ENCODE data around the gene RABGAP1L. TPM values are rescaled to one million over a fixed set of nuclear protein-coding genes. Genes with fewer than 3 reads are reported as not detected.
"Not testable (repeated sequence)": the region's sequence is repeated elsewhere in the genome, so short reads cannot be mapped to it uniquely, and the experiment has no call there.

RABGAP1L gene
- total RNA-seq, 4 donors from 2014 or later, result 38.8 to 54.7 (median 50.5) TPM

DNA sequence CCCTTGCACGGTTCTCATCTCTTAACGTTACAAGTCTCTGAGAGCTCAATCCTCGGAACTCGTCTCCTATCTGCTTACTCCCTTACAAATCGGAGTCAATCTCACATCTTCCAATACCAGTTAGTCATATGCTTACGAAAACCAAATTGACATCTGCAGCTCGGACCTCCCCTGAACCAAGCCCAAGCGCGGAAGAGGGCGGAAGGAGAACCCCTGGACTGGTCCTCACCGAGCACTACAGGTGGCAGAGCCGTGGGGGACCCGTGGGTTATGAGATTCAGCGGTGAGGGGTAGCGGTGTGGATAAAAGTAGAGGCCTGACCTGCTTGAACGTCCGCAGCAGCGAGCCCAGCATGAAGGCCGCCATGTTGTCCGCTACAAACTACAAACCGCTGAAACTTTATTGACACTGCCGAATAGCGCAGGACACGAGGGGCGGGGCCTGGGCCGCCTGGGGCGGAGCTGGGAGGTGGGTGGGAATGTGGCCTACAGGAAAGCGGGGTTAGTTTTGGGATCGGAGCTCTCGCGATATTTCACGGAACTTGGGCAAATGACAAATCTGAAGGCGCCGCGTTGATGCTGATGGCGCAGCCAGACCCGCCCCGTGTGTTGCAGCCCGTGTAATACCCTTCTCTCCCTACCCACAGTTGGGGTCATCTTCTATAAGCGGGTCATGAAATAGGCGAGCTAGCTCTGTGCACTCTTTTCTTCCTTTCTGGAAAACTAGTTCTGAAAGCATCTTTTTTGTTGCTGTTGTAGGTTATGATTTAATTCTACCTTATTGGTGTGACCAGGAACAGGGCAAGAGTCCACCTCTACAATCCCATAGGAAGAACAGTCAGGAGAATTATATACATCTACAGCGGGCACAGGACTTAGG is 864.0 kb downstream of the RABGAP1L start, which contains the start of gene MRPS14:
TSS of gene MRPS14 (minus strand) at position 383 of the 879 bp plus-strand sequence. CDS start at position 366, 17 bp downstream.
- no peak for TF ChIP-seq CTCF (IDR thresholded peaks at IDR 0.05)
- peak in 1 of 2 donors; percentile 14 for TF ChIP-seq POLR2A (IDR thresholded peaks at IDR 0.05)
- intact Hi-C loops (cut with DNase I; ENCODE audit: low total_unique reads), result no loop called here

GRCh38 chr1:175023922-175024242 is 864.6 kb downstream of the RABGAP1L start:
- intact Hi-C loops (cut with DNase I; ENCODE audit: low total_unique reads); DNase-seq (ENCODE audit: low spot score in 2 of 2): not testable (repeated sequence)

More for the DNA sequence above, 864.0 kb downstream of the RABGAP1L start, which contains the start of gene MRPS14:
- H3K4me3 ChIP-seq (ENCODE audit: low read depth, poor library complexity, severe bottlenecking), result peak within 1 kb of the TSS; percentile 68
- 3 to 4% methylated on average over 42 of the region's 42 CpGs for WGBS, 2 donors
- peak; percentile 97 to 99 for DNase-seq (ENCODE audit: low spot score in 2 of 2)

DNA sequence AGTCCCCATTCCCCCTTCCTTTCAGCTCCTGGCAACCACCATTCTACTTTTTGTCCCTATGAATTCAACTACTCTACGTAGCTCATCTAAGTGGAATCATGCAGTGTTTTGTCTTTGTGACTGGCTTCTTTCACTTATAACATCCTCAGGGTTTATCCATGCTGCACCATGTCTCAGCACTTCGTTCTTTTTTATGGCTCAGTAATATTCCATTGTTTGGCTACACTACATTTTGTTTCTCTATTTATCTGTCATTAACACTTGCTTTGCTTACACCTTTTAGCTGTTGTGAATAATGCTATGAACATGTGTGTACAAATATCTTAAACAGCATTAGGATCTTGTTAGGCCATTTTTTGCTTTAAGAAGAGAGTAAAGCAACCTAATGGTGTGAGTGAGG is 865.5 kb downstream of the RABGAP1L start:
- intact Hi-C loops (cut with DNase I; ENCODE audit: low total_unique reads), result no loop called here
- TF ChIP-seq CTCF (IDR thresholded peaks at IDR 0.05) (no peak), POLR2A (IDR thresholded peaks at IDR 0.05) (no peak)
- DNase-seq (ENCODE audit: low spot score in 2 of 2), result no peak
- 95 to 97% methylated on average over 2 of the region's 2 CpGs for WGBS, 2 donors
- no peak overlapping the region for H3K4me3 ChIP-seq (ENCODE audit: low read depth, poor library complexity, severe bottlenecking)

More at GRCh38 chr1:175023922-175024242, 864.6 kb downstream of the RABGAP1L start:
- WGBS, 2 donors, result 92% methylated on average over 2 of the region's 2 CpGs
- not testable (repeated sequence) for H3K4me3 ChIP-seq (ENCODE audit: low read depth, poor library complexity, severe bottlenecking)

DNA sequence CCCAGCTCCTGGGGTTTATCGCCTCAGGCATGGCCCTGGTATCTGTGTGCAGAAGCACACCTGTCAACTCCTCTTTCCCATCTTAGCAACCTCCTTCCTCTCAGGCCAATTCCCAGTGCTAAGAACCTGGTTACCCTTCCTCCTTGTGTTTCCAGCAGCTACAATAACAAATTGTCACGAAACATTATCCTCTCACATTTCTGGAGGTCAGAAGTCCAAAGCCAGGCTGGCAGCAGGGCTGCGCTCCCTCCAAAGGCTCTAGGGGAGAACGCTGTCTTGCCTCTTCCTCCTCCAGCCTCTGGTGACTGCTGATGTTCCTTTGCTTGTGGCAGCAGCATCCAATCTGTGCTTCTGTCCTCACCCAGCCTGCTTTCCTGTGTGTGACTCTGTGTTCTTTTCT is 874.6 kb downstream of the RABGAP1L start:
- WGBS, 2 donors, result 92 to 93% methylated on average over 4 of the region's 4 CpGs
- intact Hi-C loops (cut with DNase I; ENCODE audit: low total_unique reads), result no loop called here

DNA sequence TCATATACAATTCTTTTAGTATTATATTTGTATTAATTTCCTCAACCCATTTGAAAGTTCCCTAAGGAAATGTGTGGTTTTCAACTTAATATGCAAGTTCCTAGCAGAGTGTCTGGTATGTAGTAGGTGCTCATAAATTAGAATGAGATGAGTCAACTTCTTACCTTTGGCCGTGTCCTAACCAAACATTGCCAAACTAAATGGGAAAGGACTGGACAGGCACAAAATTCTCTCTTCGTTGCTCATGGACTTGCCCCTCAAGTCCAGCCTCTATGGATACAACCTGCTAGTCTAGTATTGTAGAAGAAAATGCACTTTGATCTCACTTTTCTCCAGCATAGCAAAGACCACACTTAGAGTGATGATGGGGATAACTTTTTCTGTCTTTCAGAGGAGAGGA is 875.5 kb downstream of the RABGAP1L start:
- no peak for DNase-seq (ENCODE audit: low spot score in 2 of 2)
- 77 to 85% methylated on average over 2 of the region's 2 CpGs for WGBS, 2 donors
- no peak overlapping the region for H3K4me3 ChIP-seq (ENCODE audit: low read depth, poor library complexity, severe bottlenecking)
- intact Hi-C loops (cut with DNase I; ENCODE audit: low total_unique reads), result no loop called here
- no peak for TF ChIP-seq POLR2A (IDR thresholded peaks at IDR 0.05)
- no peak for TF ChIP-seq CTCF (IDR thresholded peaks at IDR 0.05)

More for the DNA sequence above, 874.6 kb downstream of the RABGAP1L start:
- H3K4me3 ChIP-seq (ENCODE audit: low read depth, poor library complexity, severe bottlenecking), result no peak overlapping the region
- no peak for DNase-seq (ENCODE audit: low spot score in 2 of 2)
- no peak for TF ChIP-seq POLR2A (IDR thresholded peaks at IDR 0.05)
- no peak for TF ChIP-seq CTCF (IDR thresholded peaks at IDR 0.05)

- no peak for TF ChIP-seq CTCF (IDR thresholded peaks at IDR 0.05)
- no peak for TF ChIP-seq POLR2A (IDR thresholded peaks at IDR 0.05)
- no peak for DNase-seq (ENCODE audit: low spot score in 2 of 2)
- WGBS, 2 donors, result 85 to 92% methylated on average over 6 of the region's 6 CpGs
- intact Hi-C loops (cut with DNase I; ENCODE audit: low total_unique reads), result no loop called here
- H3K4me3 ChIP-seq (ENCODE audit: low read depth, poor library complexity, severe bottlenecking), result no peak overlapping the region
Measured at GRCh38 chr1:175035865-175036264, 876.5 kb downstream of the RABGAP1L start.

Measured in lower leg skin (tissue), 4 donors.